ENCODE results near the gene ATP6V0A1. TPM values are rescaled to one million over a fixed set of nuclear protein-coding genes. Genes with fewer than 3 reads are reported as not detected.

ATP6V0A1 gene
- total and polyA plus RNA-seq, 7 donors = 41.1 to 116 (median 62.7) TPM

GRCh38 chr17:42521036-42521435, 62.4 kb downstream of the ATP6V0A1 start:
- WGBS, 3 donors = 51 to 61% (median 58%) methylated on average over 8 of the region's 8 CpGs
- H3K9me3 ChIP-seq = no peaks in the 10 kb centered on the region
- ATAC-seq (no peak), DNase-seq (no peak)
- TF ChIP-seq CTCF (IDR thresholded peaks at IDR 0.05) = no peak
- no peaks in the 10 kb centered on the region for H3K27me3 ChIP-seq (ENCODE audit: insufficient read depth in 3 of 3, low read length in 2 of 3)
- peak overlapping the region; percentile 84 for H3K27ac ChIP-seq
- no peak overlapping the region for H3K4me3 ChIP-seq
- H3K36me3 ChIP-seq (ENCODE audit: insufficient read depth in 1 of 2, low read depth in 1 of 2) = peaks cover 3 to 46% of the 10 kb centered on the region in 2 donors
- intact Hi-C loops (cut with DNase I) = loop anchor here in 1 of 2 donors (5.0 kb wide), 1 partner anchor 99 kb away; the partner anchor contains the start of gene CAVIN1
- H3K4me1 ChIP-seq = peaks cover 73% of the 10 kb centered on the region

- intact Hi-C loops (cut with DNase I) = loop anchor here in 1 of 2 donors (5.0 kb wide), 1 partner anchor 99 kb away; the partner anchor contains the start of gene CAVIN1
- H3K27ac ChIP-seq = peak overlapping the region; percentile 84
- peaks cover 74% of the 10 kb centered on the region for H3K4me1 ChIP-seq
- TF ChIP-seq CTCF (IDR thresholded peaks at IDR 0.05) = no peak
- DNase-seq = no peak
- H3K4me3 ChIP-seq = no peak overlapping the region
- no peaks in the 10 kb centered on the region for H3K9me3 ChIP-seq
- WGBS, 3 donors = 38 to 45% (median 38%) methylated on average over 11 of the region's 11 CpGs
- H3K27me3 ChIP-seq (ENCODE audit: insufficient read depth in 3 of 3, low read length in 2 of 3) = no peaks in the 10 kb centered on the region
- peaks cover 3 to 40% of the 10 kb centered on the region in 2 donors for H3K36me3 ChIP-seq (ENCODE audit: insufficient read depth in 1 of 2, low read depth in 1 of 2)
- no peak for ATAC-seq
These were observed 63.1 kb downstream of the ATP6V0A1 start for GRCh38 chr17:42521666-42522262.

GRCh38 chr17:42522263-42522790, 63.6 kb downstream of the ATP6V0A1 start:
- no peaks in the 10 kb centered on the region for H3K9me3 ChIP-seq
- no peak for ATAC-seq
- H3K27ac ChIP-seq = peak overlapping the region; percentile 84
- H3K4me3 ChIP-seq = no peak overlapping the region
- intact Hi-C loops (cut with DNase I) = loop anchor here in 1 of 2 donors (5.0 kb wide), 1 partner anchor 100 kb away; the partner anchor contains the start of gene CAVIN1
- peaks cover 3 to 35% of the 10 kb centered on the region in 2 donors for H3K36me3 ChIP-seq (ENCODE audit: insufficient read depth in 1 of 2, low read depth in 1 of 2)
- H3K27me3 ChIP-seq (ENCODE audit: insufficient read depth in 3 of 3, low read length in 2 of 3) = no peaks in the 10 kb centered on the region
- WGBS, 3 donors = 52 to 57% (median 56%) methylated on average over 9 of the region's 9 CpGs
- no peak for DNase-seq
- TF ChIP-seq CTCF (IDR thresholded peaks at IDR 0.05) = no peak
- peaks cover 72% of the 10 kb centered on the region for H3K4me1 ChIP-seq

- H3K4me1 ChIP-seq = peaks cover 68% of the 10 kb centered on the region
- intact Hi-C loops (cut with DNase I) = loop anchor here in 1 of 2 donors (5.0 kb wide), 1 partner anchor 101 kb away; the partner anchor contains the start of gene CAVIN1
- H3K27ac ChIP-seq = peak overlapping the region; percentile 84
- H3K27me3 ChIP-seq (ENCODE audit: insufficient read depth in 3 of 3, low read length in 2 of 3) = no peaks in the 10 kb centered on the region
- peaks cover 3 to 31% of the 10 kb centered on the region in 2 donors for H3K36me3 ChIP-seq (ENCODE audit: insufficient read depth in 1 of 2, low read depth in 1 of 2)
- DNase-seq = no peak
- no peak for TF ChIP-seq CTCF (IDR thresholded peaks at IDR 0.05)
- WGBS, 3 donors = 77 to 86% (median 85%) methylated on average over 8 of the region's 8 CpGs
- H3K9me3 ChIP-seq = no peaks in the 10 kb centered on the region
- no peak for ATAC-seq
- H3K4me3 ChIP-seq = no peak overlapping the region
These were observed 64.2 kb downstream of the ATP6V0A1 start for GRCh38 chr17:42522798-42523278.

Data from psoas muscle (tissue), 8 donors.